Common myeloid progenitor, CD34-positive (primary cell): ENCODE data around the gene OR2M2.

Experiments used
- CTCF ChIA-PET: fragments of 350-600 bp; sonication (Branson Sonifier 250); formaldehyde crosslinking; loops from one replicate; lab custom pipeline; 2021; ENCODE audit warnings: antibody characterized with exemption; lab: Charles Lee
- POLR2A ChIA-PET: fragments of 350-600 bp; sonication (Branson Sonifier 250); formaldehyde crosslinking; loops from one replicate; lab custom pipeline; 2021; ENCODE audit warnings: antibody characterized with exemption; lab: Charles Lee
- DNase-seq, 3 donors: peaks; one replicate each; pipeline versions ENCODE4 v3.0.0 to v3.0.0-alpha.2; 2013
- H3K27ac ChIP-seq, 2 experiments: 1 replicate in 1 of 2; 2 replicates in 1 of 2; pipeline ENCODE4 v1.7.0; 2013; ENCODE audit warnings: inconsistent platforms in 2 of 2, low read length in 2 of 2, mild to moderate bottlenecking in 2 of 2, low read depth in 1 of 2, moderate library complexity in 1 of 2; ENCODE audit not compliant: severe bottlenecking in 2 of 2, insufficient read depth in 1 of 2, poor library complexity in 1 of 2
- H3K27me3 ChIP-seq, 5 experiments: replicated peaks in 2 of 5; 1 replicate in 3 of 5; 2 replicates in 2 of 5; pipeline versions ENCODE4 v1.6.1 to v1.7.0; 2013; ENCODE audit warnings: low read length in 4 of 5, mild to moderate bottlenecking in 2 of 5, moderate library complexity in 2 of 5, inconsistent platforms in 1 of 5; ENCODE audit not compliant: insufficient read depth in 5 of 5, control insufficient read depth in 4 of 5
- H3K36me3 ChIP-seq, 4 experiments: 1 replicate in 2 of 4; 2 replicates in 2 of 4; pipeline versions ENCODE4 v1.6.1 to v1.7.0; 2013; ENCODE audit warnings: low read length in 3 of 4, control low read depth in 1 of 4, mild to moderate bottlenecking in 1 of 4; ENCODE audit not compliant: control insufficient read depth in 4 of 4, insufficient read depth in 4 of 4
- H3K4me1 ChIP-seq, 4 experiments: 1 replicate in 3 of 4; 2 replicates in 1 of 4; pipeline versions ENCODE4 v1.6.1 to v1.7.1; 2013; ENCODE audit warnings: low read length in 3 of 4, mild to moderate bottlenecking in 3 of 4, control low read depth in 1 of 4, inconsistent platforms in 1 of 4, moderate library complexity in 1 of 4; ENCODE audit not compliant: control insufficient read depth in 4 of 4, insufficient read depth in 4 of 4; ENCODE audit errors: control extremely low read depth in 1 of 4
- H3K4me3 ChIP-seq, 7 experiments: 1 replicate in 4 of 7; 2 replicates in 3 of 7; pipeline versions ENCODE4 v1.5.1 to v1.7.0; 2013; ENCODE audit warnings: mild to moderate bottlenecking in 7 of 7, low read length in 6 of 7, moderate library complexity in 6 of 7, inconsistent platforms in 2 of 7, low read depth in 2 of 7, control low read depth in 1 of 7; ENCODE audit not compliant: insufficient read depth in 4 of 7, control insufficient read depth in 1 of 7; ENCODE audit errors: extremely low read depth in 1 of 7
- H3K9me3 ChIP-seq, 5 experiments: 1 replicate in 4 of 5; 2 replicates in 1 of 5; pipeline versions ENCODE4 v1.6.1 to v1.7.1; 2013; ENCODE audit warnings: low read length in 4 of 5, mild to moderate bottlenecking in 2 of 5, inconsistent platforms in 1 of 5, low read depth in 1 of 5, moderate library complexity in 1 of 5; ENCODE audit not compliant: control insufficient read depth in 4 of 5, insufficient read depth in 2 of 5; ENCODE audit errors: control extremely low read depth in 1 of 5
- WGBS: methylation state at CpG from one replicate; pipeline ENCODE4 v1.1.5; 2013; ENCODE audit not compliant: insufficient coverage; 5-methylcytosine and 5-hydroxymethylcytosine counted together

Gene OR2M2

DNA sequence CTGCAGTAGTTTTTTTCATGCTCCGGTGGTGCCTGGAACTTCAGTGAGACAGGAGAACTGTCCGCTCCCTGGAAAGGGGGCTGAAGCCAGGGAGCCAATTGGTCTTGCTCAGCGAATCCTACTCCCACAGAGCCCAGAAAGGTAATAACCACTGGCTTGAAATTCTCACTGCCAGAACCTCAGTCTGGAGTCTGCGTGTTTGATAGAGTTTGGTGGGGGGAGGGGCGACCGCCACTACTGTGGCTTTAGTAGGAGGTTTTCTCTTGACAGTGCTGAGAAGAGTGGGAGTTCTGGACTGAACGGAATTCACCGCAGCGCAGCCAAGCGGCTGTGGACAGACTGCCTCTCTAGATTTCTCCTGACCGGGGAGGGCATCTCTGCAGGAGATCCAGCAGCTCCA is 14.4 kb downstream of the OR2M2 start:
- Histone ChIP-seq H3K36me3 (no peaks in the 10 kb centered on the region), H3K4me1 (no peaks in the 10 kb centered on the region), H3K27ac (no peak overlapping the region), H3K9me3 (peaks cover 0 to 9% (median 0%) of the 10 kb centered on the region in 5 experiments), H3K4me3 (no peak overlapping the region), H3K27me3 (no peaks in the 10 kb centered on the region)
- ChIA-PET CTCF (no interaction called here), POLR2A (no interaction called here)
- DNase-seq: no peak
- WGBS: 70% methylated on average over 10 of the region's 11 CpGs

DNA sequence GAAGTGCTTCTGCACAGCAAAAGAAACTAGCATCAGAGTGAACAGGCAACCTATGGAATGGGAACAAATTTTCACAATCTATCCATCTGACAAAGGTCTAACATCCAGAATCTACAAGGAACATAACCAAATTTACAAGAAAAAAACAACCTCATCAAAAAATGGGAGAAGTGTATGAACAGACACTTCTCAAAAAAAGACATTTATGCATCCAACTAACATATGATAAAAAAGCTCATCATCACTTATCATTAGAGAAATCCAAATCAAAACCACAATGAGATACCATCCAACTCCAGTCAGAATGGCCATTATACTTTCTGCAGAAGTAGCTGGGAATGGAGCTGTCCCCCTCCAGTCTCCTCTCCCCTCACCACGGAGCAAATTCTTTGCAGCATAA is 19.5 kb downstream of the OR2M2 start:
- H3K4me1 ChIP-seq: no peaks in the 10 kb centered on the region
- POLR2A ChIA-PET: no interaction called here
- no peak for DNase-seq
- CTCF ChIA-PET: no interaction called here
- H3K36me3 ChIP-seq: no peaks in the 10 kb centered on the region
- H3K27me3 ChIP-seq: no peaks in the 10 kb centered on the region
- H3K9me3 ChIP-seq: peaks cover 0 to 13% (median 3%) of the 10 kb centered on the region in 5 experiments
- H3K4me3 ChIP-seq: no peak overlapping the region
- H3K27ac ChIP-seq: no peak overlapping the region
- WGBS: no CpG with 5 or more reads among the region's 1 CpG

- Histone ChIP-seq H3K4me3 (no peak within 1 kb of the TSS), H3K27ac (no peak within 1 kb of the TSS), H3K9me3 (peaks cover 0 to 13% (median 3%) of the 10 kb centered on the region in 5 experiments), H3K36me3 (no peaks in the 10 kb centered on the region), H3K4me1 (no peaks in the 10 kb centered on the region), H3K27me3 (no peaks in the 10 kb centered on the region)
- ChIA-PET CTCF (no interaction called here), POLR2A (no interaction called here)
- no peak for DNase-seq
- WGBS: no CpG with 5 or more reads among the region's 4 CpGs
Measured at GRCh38 chr1:248196965-248197364, 22.3 kb downstream of the OR2M2 start, which contains the start of gene OR2M3. Gene OR2M3 (plus strand): TSS chr1:248197265. CDS start chr1:248203068, 5,803 bp downstream.

- DNase-seq: no peak
- H3K4me3 ChIP-seq: no peak overlapping the region
- WGBS: no CpG with 5 or more reads among the region's 1 CpG
- ChIA-PET CTCF (interaction anchor here (0.7 to 1.4 kb wide), 2 partner anchors 10 to 65 kb away, joined by 3 to 4 read pairs; no protein-coding TSS in a partner anchor), POLR2A (no interaction called here)
- no peak overlapping the region for H3K27ac ChIP-seq
- no peaks in the 10 kb centered on the region for H3K27me3 ChIP-seq
- no peaks in the 10 kb centered on the region for H3K4me1 ChIP-seq
- H3K9me3 ChIP-seq: peaks cover 0 to 5% (median 0%) of the 10 kb centered on the region in 5 experiments
- no peaks in the 10 kb centered on the region for H3K36me3 ChIP-seq
Measured at GRCh38 chr1:248215880-248216279, 41.3 kb downstream of the OR2M2 start.

- no peak overlapping the region for H3K4me3 ChIP-seq
- H3K27ac ChIP-seq: no peak overlapping the region
- DNase-seq: no peak
- H3K9me3 ChIP-seq: peaks cover 0 to 17% (median 0%) of the 10 kb centered on the region in 5 experiments
- H3K27me3 ChIP-seq: no peaks in the 10 kb centered on the region
- POLR2A ChIA-PET: no interaction called here
- H3K4me1 ChIP-seq: no peaks in the 10 kb centered on the region
- CTCF ChIA-PET: no interaction called here
- no CpG with 5 or more reads among the region's 1 CpG for WGBS
- H3K36me3 ChIP-seq: no peaks in the 10 kb centered on the region
Measured at GRCh38 chr1:248225537-248225936, 50.9 kb downstream of the OR2M2 start.

- H3K36me3 ChIP-seq: no peaks in the 10 kb centered on the region
- no peak for DNase-seq
- no peaks in the 10 kb centered on the region for H3K27me3 ChIP-seq
- no peak overlapping the region for H3K4me3 ChIP-seq
- CTCF ChIA-PET: interaction anchor here (1.3 kb wide), 1 partner anchor 9 kb away, joined by 3 read pairs; no protein-coding TSS in a partner anchor
- POLR2A ChIA-PET: no interaction called here
- no peaks in the 10 kb centered on the region for H3K4me1 ChIP-seq
- WGBS: 91% methylated on average over 6 of the region's 6 CpGs
- H3K9me3 ChIP-seq: peaks cover 0 to 12% (median 0%) of the 10 kb centered on the region in 5 experiments
- no peak overlapping the region for H3K27ac ChIP-seq
Measured at GRCh38 chr1:248229360-248229908, 54.8 kb downstream of the OR2M2 start.
